Panc1 (cell line): ENCODE measurements around the gene ATG4B. TPM values are rescaled to one million over a fixed set of nuclear protein-coding genes. Genes with fewer than 3 reads are reported as not detected.

Source experiments
- ATAC-seq: fragments of 200-7000 bp; cut with Tn5 transposase; 2 replicates; pipeline ENCODE4 v1.9.1; 2020; ENCODE audit warnings: mild to moderate bottlenecking, moderate library complexity
- BruUV-seq: library from RNA; stranded (reverse); fragments of 400-500 nt; replicated peaks from 2 replicates; lab custom pipeline; 2021; lab: Mats Ljungman, UMichigan
- CTCF ChIA-PET: fragments of 300-600 bp; sonication (Branson Sonifier 250); formaldehyde crosslinking; loops from one replicate; lab custom pipeline; 2022; ENCODE audit warnings: antibody characterized with exemption; lab: Charles Lee
- POLR2A ChIA-PET: fragments of 300-600 bp; sonication (Branson Sonifier 250); formaldehyde crosslinking; loops from one replicate; lab custom pipeline; 2022; ENCODE audit warnings: antibody characterized with exemption; lab: Charles Lee
- DNase-seq: peaks from one replicate; pipeline ENCODE4 v3.0.0-alpha.2; 2010; ENCODE audit warnings: low read depth, low spot score
- H3K27ac ChIP-seq: 2 replicates; pipeline ENCODE4 v1.5.1; 2011; ENCODE audit warnings: mild to moderate bottlenecking, low read length, inconsistent platforms
- H3K27me3 ChIP-seq: fragments of 200-500 bp; sonication (Bioruptor generic); 2 replicates; pipeline ENCODE4 v1.6.0; 2014; ENCODE audit warnings: low read length, inconsistent platforms; ENCODE audit not compliant: control insufficient read depth, insufficient read depth
- H3K36me3 ChIP-seq: fragments of 200-500 bp; sonication (Bioruptor generic); 2 replicates; pipeline ENCODE4 v1.5.1; 2014; ENCODE audit warnings: inconsistent platforms, mild to moderate bottlenecking, low read length, moderate library complexity; ENCODE audit not compliant: control insufficient read depth, insufficient read depth
- H3K4me1 ChIP-seq: 2 replicates; pipeline ENCODE4 v1.5.1; 2011; ENCODE audit warnings: inconsistent platforms, mild to moderate bottlenecking, low read length, moderate library complexity; ENCODE audit not compliant: control insufficient read depth, insufficient read depth
- H3K4me3 ChIP-seq, 2 experiments: 2 replicates each; pipeline ENCODE4 v1.5.1; 2011 to 2012; ENCODE audit warnings: low read depth in 2 of 2, low read length in 2 of 2, mild to moderate bottlenecking in 2 of 2, inconsistent platforms in 1 of 2, moderate library complexity in 1 of 2
- H3K9me3 ChIP-seq: fragments of 200-500 bp; sonication (Bioruptor generic); 2 replicates; pipeline ENCODE4 v1.5.1; 2014; ENCODE audit warnings: low read depth, mild to moderate bottlenecking, inconsistent platforms, low read length, moderate library complexity; ENCODE audit not compliant: control insufficient read depth, insufficient read depth
- POLR2AphosphoS5 ChIP-seq: IDR thresholded peaks from 2 replicates; pipeline ENCODE4 v1.6.1; 2012; ENCODE audit warnings: mild to moderate bottlenecking, low read depth, low read length, moderate library complexity
- SIN3A ChIP-seq: IDR thresholded peaks from 2 replicates; pipeline ENCODE4 v1.6.1; 2012; ENCODE audit warnings: low read depth, mild to moderate bottlenecking, low read length, moderate library complexity, borderline replicate concordance; ENCODE audit not compliant: insufficient read depth
- TCF7L2 ChIP-seq: IDR thresholded peaks from 2 replicates; pipeline ENCODE4 v1.6.1; 2011; ENCODE audit warnings: mild to moderate bottlenecking, low read depth, low read length, inconsistent platforms
- in situ Hi-C: cut with HindIII; loops from 2 replicates; pipeline ENCODE4 v1.10.0; 2016; ENCODE audit warnings: low sequenced_read_pairs, low pct_unique_long_range_greater_than_20kb
- intact Hi-C: fragments of 100-400 bp; cut with micrococcal nuclease; formaldehyde crosslinking; loops from one replicate; pipeline ENCODE4 v1.10.0; 2022; ENCODE audit not compliant: unreplicated experiment
- total RNA-seq: library from RNA; stranded (reverse); gene quantifications from one replicate; pipeline ENCODE4 v1.2.1, GENCODE V29; 2021; ENCODE audit not compliant: unreplicated experiment
- TF ChIP-seq, protein P1 (sequence below), 2 experiments: IDR thresholded peaks; 2 replicates each; pipeline ENCODE4 v1.6.1; 2011 to 2012; ENCODE audit warnings: low read depth in 2 of 2, control low read depth in 1 of 2, low read length in 1 of 2, mild to moderate bottlenecking in 1 of 2, moderate library complexity in 1 of 2; ENCODE audit not compliant: insufficient read depth in 1 of 2
- TF ChIP-seq, protein P2 (sequence below): fragments of 450-650 bp; IDR thresholded peaks from 2 replicates; pipeline ENCODE4 v1.5.1; 2017; ENCODE audit warnings: mild to moderate bottlenecking

The ATG4B gene
- total RNA-seq, 1 experiment from 2014 or later, result 84.2 TPM

DNA sequence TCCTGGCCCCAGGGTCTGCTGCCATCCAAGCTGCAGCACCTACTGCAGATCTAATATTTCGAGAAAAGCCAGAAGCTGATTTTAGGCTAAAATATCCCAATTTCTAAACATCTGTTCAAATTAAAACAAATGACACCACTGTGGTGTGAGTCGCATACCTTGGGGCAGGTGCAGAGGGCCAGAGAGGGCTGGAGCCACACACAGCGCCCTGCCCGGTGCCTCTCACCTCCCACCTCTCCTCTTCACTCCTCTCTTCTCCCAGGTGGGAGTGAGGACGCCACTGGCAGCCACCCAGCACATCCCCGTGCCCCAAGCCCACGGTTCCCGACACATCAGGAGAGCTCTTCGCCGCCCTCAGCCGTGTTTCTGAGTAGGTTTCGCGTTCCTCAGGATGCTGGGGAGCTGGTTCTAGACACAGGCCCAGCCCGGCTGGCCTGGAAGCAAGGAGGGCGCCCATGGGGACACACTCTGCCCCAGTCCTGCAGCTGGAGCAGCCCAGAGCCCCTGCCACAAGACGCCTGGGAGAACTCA, 21.9 kb upstream of the ATG4B start:
- peaks cover 4% of the 10 kb centered on the region; the same call in 1 of the 2 replicates for H3K4me1 ChIP-seq
- no peak overlapping the region for H3K4me3 ChIP-seq
- no peak for DNase-seq
- H3K27ac ChIP-seq, result no peak overlapping the region
- H3K9me3 ChIP-seq, result no peaks in the 10 kb centered on the region
- H3K36me3 ChIP-seq, result no peaks in the 10 kb centered on the region
- no TSS peak for BruUV-seq
- CTCF ChIA-PET, result no interaction called here
- TF ChIP-seq, protein P1, sequence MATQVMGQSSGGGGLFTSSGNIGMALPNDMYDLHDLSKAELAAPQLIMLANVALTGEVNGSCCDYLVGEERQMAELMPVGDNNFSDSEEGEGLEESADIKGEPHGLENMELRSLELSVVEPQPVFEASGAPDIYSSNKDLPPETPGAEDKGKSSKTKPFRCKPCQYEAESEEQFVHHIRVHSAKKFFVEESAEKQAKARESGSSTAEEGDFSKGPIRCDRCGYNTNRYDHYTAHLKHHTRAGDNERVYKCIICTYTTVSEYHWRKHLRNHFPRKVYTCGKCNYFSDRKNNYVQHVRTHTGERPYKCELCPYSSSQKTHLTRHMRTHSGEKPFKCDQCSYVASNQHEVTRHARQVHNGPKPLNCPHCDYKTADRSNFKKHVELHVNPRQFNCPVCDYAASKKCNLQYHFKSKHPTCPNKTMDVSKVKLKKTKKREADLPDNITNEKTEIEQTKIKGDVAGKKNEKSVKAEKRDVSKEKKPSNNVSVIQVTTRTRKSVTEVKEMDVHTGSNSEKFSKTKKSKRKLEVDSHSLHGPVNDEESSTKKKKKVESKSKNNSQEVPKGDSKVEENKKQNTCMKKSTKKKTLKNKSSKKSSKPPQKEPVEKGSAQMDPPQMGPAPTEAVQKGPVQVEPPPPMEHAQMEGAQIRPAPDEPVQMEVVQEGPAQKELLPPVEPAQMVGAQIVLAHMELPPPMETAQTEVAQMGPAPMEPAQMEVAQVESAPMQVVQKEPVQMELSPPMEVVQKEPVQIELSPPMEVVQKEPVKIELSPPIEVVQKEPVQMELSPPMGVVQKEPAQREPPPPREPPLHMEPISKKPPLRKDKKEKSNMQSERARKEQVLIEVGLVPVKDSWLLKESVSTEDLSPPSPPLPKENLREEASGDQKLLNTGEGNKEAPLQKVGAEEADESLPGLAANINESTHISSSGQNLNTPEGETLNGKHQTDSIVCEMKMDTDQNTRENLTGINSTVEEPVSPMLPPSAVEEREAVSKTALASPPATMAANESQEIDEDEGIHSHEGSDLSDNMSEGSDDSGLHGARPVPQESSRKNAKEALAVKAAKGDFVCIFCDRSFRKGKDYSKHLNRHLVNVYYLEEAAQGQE (IDR thresholded peaks at IDR 0.05; ENCODE audit: insufficient read depth in 1 of 2, low read depth in 2 of 2, low read length in 1 of 2), result no peak
- no peak for TF ChIP-seq TCF7L2
- no peak for TF ChIP-seq POLR2AphosphoS5
- TF ChIP-seq, protein P2, sequence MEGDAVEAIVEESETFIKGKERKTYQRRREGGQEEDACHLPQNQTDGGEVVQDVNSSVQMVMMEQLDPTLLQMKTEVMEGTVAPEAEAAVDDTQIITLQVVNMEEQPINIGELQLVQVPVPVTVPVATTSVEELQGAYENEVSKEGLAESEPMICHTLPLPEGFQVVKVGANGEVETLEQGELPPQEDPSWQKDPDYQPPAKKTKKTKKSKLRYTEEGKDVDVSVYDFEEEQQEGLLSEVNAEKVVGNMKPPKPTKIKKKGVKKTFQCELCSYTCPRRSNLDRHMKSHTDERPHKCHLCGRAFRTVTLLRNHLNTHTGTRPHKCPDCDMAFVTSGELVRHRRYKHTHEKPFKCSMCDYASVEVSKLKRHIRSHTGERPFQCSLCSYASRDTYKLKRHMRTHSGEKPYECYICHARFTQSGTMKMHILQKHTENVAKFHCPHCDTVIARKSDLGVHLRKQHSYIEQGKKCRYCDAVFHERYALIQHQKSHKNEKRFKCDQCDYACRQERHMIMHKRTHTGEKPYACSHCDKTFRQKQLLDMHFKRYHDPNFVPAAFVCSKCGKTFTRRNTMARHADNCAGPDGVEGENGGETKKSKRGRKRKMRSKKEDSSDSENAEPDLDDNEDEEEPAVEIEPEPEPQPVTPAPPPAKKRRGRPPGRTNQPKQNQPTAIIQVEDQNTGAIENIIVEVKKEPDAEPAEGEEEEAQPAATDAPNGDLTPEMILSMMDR, result no peak
- no peak for TF ChIP-seq SIN3A
- POLR2A ChIA-PET, result no interaction called here
- in situ Hi-C loops, result no loop called here
- no peaks in the 10 kb centered on the region for H3K27me3 ChIP-seq
- intact Hi-C loops, result no loop called here
- no peak for ATAC-seq

DNA sequence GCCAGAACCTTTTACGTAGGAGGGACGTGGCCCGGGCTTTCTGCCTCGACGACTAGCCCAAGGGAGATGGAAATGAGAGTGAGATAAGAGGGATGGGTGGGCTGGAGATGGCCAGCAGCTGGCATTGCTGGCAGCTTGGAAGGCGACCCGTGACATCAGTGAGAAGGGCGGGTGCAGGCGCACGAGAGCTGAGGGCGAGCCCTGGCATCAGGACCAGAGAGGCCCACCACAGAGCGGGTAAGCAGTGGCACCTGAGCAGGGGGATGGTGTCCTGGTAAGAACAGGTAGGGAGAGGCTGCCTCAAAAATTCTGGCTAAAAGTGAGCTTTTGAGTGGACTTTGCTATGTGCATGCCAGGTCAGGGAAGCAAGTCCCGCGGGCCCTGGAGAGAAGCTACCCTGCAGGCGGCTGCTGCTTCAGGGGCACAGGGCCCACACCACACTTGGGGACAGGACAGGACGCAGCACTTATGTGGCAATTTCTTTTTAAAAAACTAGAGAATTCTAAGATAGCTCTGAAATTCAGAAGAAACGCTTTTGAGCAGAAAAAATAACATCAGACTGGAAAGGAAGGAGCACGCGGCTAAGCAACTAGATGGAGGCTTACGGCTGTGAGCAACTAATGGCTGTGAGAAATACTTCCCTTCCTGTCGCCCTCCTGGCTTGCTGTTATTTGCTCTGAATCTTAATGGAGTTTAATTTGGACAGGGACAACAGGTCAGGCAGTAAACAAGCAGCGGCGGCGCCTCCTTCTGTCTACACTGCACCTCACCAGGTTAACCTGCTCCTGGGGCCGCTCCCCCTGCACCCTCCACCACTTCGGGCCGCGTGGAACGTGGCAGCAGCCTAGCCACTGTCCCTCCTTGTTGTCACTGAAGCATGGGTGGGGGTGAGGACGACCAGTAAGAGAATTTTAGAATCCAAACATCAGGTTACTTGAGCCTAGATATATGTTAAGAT, 21.0 kb upstream of the ATG4B start:
- BruUV-seq, result no TSS peak
- in situ Hi-C loops, result no loop called here
- no peaks in the 10 kb centered on the region for H3K27me3 ChIP-seq
- H3K9me3 ChIP-seq, result no peaks in the 10 kb centered on the region
- TF ChIP-seq, protein P2, result no peak
- TF ChIP-seq, protein P1 (IDR thresholded peaks at IDR 0.05; ENCODE audit: insufficient read depth in 1 of 2, low read depth in 2 of 2, low read length in 1 of 2), result no peak
- no peak for TF ChIP-seq POLR2AphosphoS5
- TF ChIP-seq TCF7L2, result no peak
- no peak for TF ChIP-seq SIN3A
- no peak overlapping the region for H3K27ac ChIP-seq
- no peak for ATAC-seq
- DNase-seq, result no peak
- H3K36me3 ChIP-seq, result no peaks in the 10 kb centered on the region
- H3K4me1 ChIP-seq, result no peaks in the 10 kb centered on the region; the same call in 1 of the 2 replicates
- intact Hi-C loops, result no loop called here
- ChIA-PET POLR2A (no interaction called here), CTCF (no interaction called here)
- H3K4me3 ChIP-seq, result no peak overlapping the region
